Frontal cortex (tissue), 4 donors: ENCODE data around the gene CRIP1. TPM values are rescaled to one million over a fixed set of nuclear protein-coding genes. Genes with fewer than 3 reads are reported as not detected.

Experiments
- DNase-seq, 2 donors: peaks; one replicate each; pipeline ENCODE4 v3.0.0; 2012; ENCODE audit warnings: low spot score in 2 of 2
- FAIRE-seq: peaks from 2 replicates; lab custom pipeline; 2012; peaks lifted over from hg19 to GRCh38; lab: Jason Lieb, UNC
- total RNA-seq: library from RNA; depleted of rRNA; stranded (reverse); fragments of >200 nt; gene quantifications from one replicate; pipeline ENCODE4 v1.2.3, GENCODE V29; 2014
- donor health status: control.
- donor health status: control.
- donor health status: control.

CRIP1 gene
- total RNA-seq, 1 donor from 2014 or later = not detected

- DNase-seq = peak in 1 of 2 donors; percentile 63
- no peak for FAIRE-seq
These were observed 42.1 kb downstream of the CRIP1 start for GRCh38 chr14:105528586-105529318.

GRCh38 chr14:105529319-105529568, 42.6 kb downstream of the CRIP1 start:
- DNase-seq = no peak
- FAIRE-seq = no peak

- no peak for FAIRE-seq
- DNase-seq = no peak
These were observed 43.0 kb downstream of the CRIP1 start for GRCh38 chr14:105529569-105530284.

- FAIRE-seq = no peak
These were observed 43.8 kb downstream of the CRIP1 start for GRCh38 chr14:105530285-105531087.

GRCh38 chr14:105531088-105531893, 44.6 kb downstream of the CRIP1 start:
- DNase-seq (no peak), FAIRE-seq (no peak)

More at GRCh38 chr14:105530285-105531087, 43.8 kb downstream of the CRIP1 start:
- no peak for DNase-seq

GRCh38 chr14:105531894-105532623, 45.4 kb downstream of the CRIP1 start:
- FAIRE-seq (no peak), DNase-seq (no peak)

GRCh38 chr14:105532735-105533141, 46.1 kb downstream of the CRIP1 start:
- no peak for FAIRE-seq
- DNase-seq = no peak

- no peak for FAIRE-seq
- no peak for DNase-seq
These were observed 46.7 kb downstream of the CRIP1 start for GRCh38 chr14:105533391-105533790.

GRCh38 chr14:105533811-105534498, 47.3 kb downstream of the CRIP1 start:
- no peak for FAIRE-seq
- DNase-seq = no peak

GRCh38 chr14:105534586-105534985, 47.9 kb downstream of the CRIP1 start:
- DNase-seq (no peak), FAIRE-seq (no peak)

GRCh38 chr14:105536051-105536450, 49.4 kb downstream of the CRIP1 start:
- DNase-seq (no peak), FAIRE-seq (no peak)

GRCh38 chr14:105536691-105537579, 50.2 kb downstream of the CRIP1 start:
- DNase-seq (no peak), FAIRE-seq (no peak)

GRCh38 chr14:105537580-105538474, 51.1 kb downstream of the CRIP1 start:
- no peak for FAIRE-seq
- DNase-seq = peak; percentile 64 to 79
